AG04449 (cell line): ENCODE measurements around the gene CLEC4G.

ENCODE experiments used
- CTCF ChIA-PET: fragments of 350-600 bp; formaldehyde crosslinking; extraction: SDS; loops from one replicate; lab custom pipeline; 2021; ENCODE audit warnings: antibody characterized with exemption; lab: Yijun Ruan, JAX
- POLR2A ChIA-PET: fragments of 400-600, 350-600 bp; formaldehyde crosslinking; extraction: SDS; loops from one replicate; lab custom pipeline; 2020; ENCODE audit warnings: antibody characterized with exemption, inconsistent platforms; lab: Yijun Ruan, JAX
- DNase-seq: peaks from one replicate; pipeline ENCODE4 v3.0.0-alpha.2; 2010; ENCODE audit warnings: low read depth, low spot score
- H3K4me3 ChIP-seq: 2 replicates; pipeline ENCODE4 v1.5.1; 2011; ENCODE audit warnings: low read depth, mild to moderate bottlenecking, control low read depth, low read length
- CTCF ChIP-seq: IDR thresholded peaks from one replicate; pipeline ENCODE4 v1.5.1; 2011; ENCODE audit warnings: mild to moderate bottlenecking, moderate library complexity, low read length, control low read depth, inconsistent platforms; ENCODE audit not compliant: insufficient read depth; ENCODE audit errors: missing control alignments

CLEC4G gene

GRCh38 chr19:7701654-7702457 lies 30.1 kb downstream of the CLEC4G start, which contains the start of gene FCER2:
FCER2 (minus strand) TSS chr19:7702131; CDS start chr19:7699760, 2,371 bp downstream.
- no peak within 1 kb of the TSS for H3K4me3 ChIP-seq
- no peak for DNase-seq
- no peak for TF ChIP-seq CTCF
- CTCF ChIA-PET: interaction anchor here (1.2 kb wide), 1 partner anchor 21 kb away, joined by 8 read pairs; the partner anchor contains the start of gene TRAPPC5
- POLR2A ChIA-PET: no interaction called here

- no peak for DNase-seq
- H3K4me3 ChIP-seq: no peak overlapping the region
- ChIA-PET POLR2A (no interaction called here), CTCF (interaction anchor here (1.2 kb wide), 1 partner anchor 21 kb away, joined by 8 read pairs; the partner anchor contains the start of gene TRAPPC5)
- no peak for TF ChIP-seq CTCF
Observed at GRCh38 chr19:7701049-7701653, 30.8 kb downstream of the CLEC4G start.

GRCh38 chr19:7699417-7700401 lies 32.2 kb downstream of the CLEC4G start:
- no peak for DNase-seq
- no peak overlapping the region for H3K4me3 ChIP-seq
- no peak for TF ChIP-seq CTCF
- CTCF ChIA-PET: interaction anchor here (1.1 kb wide), 1 partner anchor 19 kb away, joined by 4 read pairs; the partner anchor contains the start of gene TRAPPC5
- POLR2A ChIA-PET: no interaction called here

GRCh38 chr19:7699003-7699402 lies 32.9 kb downstream of the CLEC4G start:
- CTCF ChIA-PET: interaction anchor here (1.5 to 2.8 kb wide), 2 partner anchors 18 to 47 kb away, joined by 4 to 12 read pairs; partner anchors contain the start of gene TRAPPC5
- TF ChIP-seq CTCF: no peak
- POLR2A ChIA-PET: interaction anchor here (0.5 kb wide), 1 partner anchor 239 kb away, joined by 3 read pairs; no protein-coding TSS in a partner anchor
- H3K4me3 ChIP-seq: no peak overlapping the region
- DNase-seq: no peak

- ChIA-PET POLR2A (interaction anchor here (0.5 kb wide), 1 partner anchor 238 kb away, joined by 3 read pairs; no protein-coding TSS in a partner anchor), CTCF (interaction anchor here (1.5 to 2.8 kb wide), 2 partner anchors 18 to 46 kb away, joined by 4 to 12 read pairs; partner anchors contain the start of gene TRAPPC5)
- DNase-seq: no peak
- TF ChIP-seq CTCF: no peak
- H3K4me3 ChIP-seq: no peak overlapping the region
Observed at GRCh38 chr19:7698583-7698982, 33.3 kb downstream of the CLEC4G start.
